Epithelial cell of proximal tubule (primary cell): ENCODE data around the gene IGSF3. TPM values are rescaled to one million over a fixed set of nuclear protein-coding genes. Genes with fewer than 3 reads are reported as not detected.

ENCODE experiments used
- DNase-seq: peaks from one replicate; pipeline ENCODE4 v3.0.0-alpha.2; 2011; ENCODE audit warnings: low read depth
- H3K4me3 ChIP-seq: 2 replicates; pipeline ENCODE4 v1.5.1; 2011; ENCODE audit warnings: low read depth, mild to moderate bottlenecking, low read length
- total RNA-seq: library from RNA; depleted of rRNA; stranded (reverse); fragments of >200 nt; gene quantifications from 2 replicates; pipeline ENCODE4 v1.2.3, GENCODE V29; 2015
- TF ChIP-seq, protein P1 (sequence below): conservative IDR thresholded peaks from 2 replicates; pipeline ENCODE4 v1.5.1; 2012; ENCODE audit warnings: low read depth, mild to moderate bottlenecking, low read length

The IGSF3 gene
- total RNA-seq, 1 donor from 2014 or later, result 21.4 TPM

- DNase-seq, result no peak
- H3K4me3 ChIP-seq, result no peak overlapping the region
- TF ChIP-seq, protein P1, sequence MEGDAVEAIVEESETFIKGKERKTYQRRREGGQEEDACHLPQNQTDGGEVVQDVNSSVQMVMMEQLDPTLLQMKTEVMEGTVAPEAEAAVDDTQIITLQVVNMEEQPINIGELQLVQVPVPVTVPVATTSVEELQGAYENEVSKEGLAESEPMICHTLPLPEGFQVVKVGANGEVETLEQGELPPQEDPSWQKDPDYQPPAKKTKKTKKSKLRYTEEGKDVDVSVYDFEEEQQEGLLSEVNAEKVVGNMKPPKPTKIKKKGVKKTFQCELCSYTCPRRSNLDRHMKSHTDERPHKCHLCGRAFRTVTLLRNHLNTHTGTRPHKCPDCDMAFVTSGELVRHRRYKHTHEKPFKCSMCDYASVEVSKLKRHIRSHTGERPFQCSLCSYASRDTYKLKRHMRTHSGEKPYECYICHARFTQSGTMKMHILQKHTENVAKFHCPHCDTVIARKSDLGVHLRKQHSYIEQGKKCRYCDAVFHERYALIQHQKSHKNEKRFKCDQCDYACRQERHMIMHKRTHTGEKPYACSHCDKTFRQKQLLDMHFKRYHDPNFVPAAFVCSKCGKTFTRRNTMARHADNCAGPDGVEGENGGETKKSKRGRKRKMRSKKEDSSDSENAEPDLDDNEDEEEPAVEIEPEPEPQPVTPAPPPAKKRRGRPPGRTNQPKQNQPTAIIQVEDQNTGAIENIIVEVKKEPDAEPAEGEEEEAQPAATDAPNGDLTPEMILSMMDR, result no peak
Measured at GRCh38 chr1:116690396-116690848, 22.9 kb upstream of the IGSF3 start.

DNA sequence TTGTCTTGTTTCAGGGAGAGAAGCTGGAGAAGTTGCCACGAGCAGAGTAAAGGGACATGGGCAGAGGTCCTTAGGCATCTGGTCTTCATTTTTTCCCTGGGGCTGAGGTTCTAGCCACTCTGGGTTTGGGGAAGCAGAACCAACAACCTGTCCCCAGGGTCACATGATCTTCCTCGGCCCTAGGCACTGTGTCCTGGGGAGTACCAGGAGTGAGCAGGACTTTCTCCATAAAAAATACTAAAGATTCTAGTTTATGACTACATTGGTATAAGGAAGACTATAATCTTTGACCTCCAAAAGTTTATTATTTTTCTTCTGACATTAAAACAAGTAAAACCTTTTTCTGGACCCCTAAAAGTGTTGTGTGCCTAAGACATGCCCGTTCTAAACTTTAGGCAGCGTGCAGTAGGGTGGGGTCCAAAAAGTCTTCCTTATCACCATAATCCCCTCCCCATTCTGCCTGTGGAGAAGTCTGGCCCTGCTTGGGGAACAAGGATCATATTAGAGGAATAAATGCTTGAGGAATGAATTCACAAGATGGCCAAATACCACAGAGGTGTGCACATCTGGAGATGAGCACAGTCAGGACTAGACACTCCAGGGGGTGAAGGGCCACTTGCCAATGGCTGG lies 19.3 kb upstream of the IGSF3 start:
- H3K4me3 ChIP-seq, result no peak overlapping the region
- TF ChIP-seq, protein P1, result no peak
- DNase-seq, result no peak

GRCh38 chr1:116686175-116686574 lies 18.6 kb upstream of the IGSF3 start:
- no peak overlapping the region for H3K4me3 ChIP-seq
- TF ChIP-seq, protein P1, result no peak
- DNase-seq, result no peak

DNA sequence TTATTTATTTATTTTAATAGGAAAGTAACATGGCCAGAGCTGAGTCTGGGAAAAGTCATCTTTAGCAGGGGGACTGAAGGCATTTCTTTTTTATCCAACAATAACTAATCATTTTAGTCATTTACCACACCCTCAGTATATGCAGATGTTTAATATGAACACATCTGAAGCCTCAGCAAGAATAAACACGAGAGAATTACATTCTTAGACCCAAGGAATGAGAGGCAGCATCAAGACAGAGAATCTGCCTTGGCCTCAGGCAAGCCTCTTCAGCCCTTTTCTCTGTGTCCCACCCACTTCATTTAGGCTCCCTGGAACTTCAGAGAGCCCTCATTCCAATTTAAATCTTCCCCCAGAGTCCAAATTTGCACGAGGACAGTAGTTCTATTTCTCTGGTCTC lies 17.0 kb upstream of the IGSF3 start:
- TF ChIP-seq, protein P1, result no peak
- H3K4me3 ChIP-seq, result no peak overlapping the region

GRCh38 chr1:116682641-116683221 lies 15.2 kb upstream of the IGSF3 start:
- no peak for DNase-seq
- no peak overlapping the region for H3K4me3 ChIP-seq

More for the DNA sequence above, 17.0 kb upstream of the IGSF3 start:
- DNase-seq, result no peak

GRCh38 chr1:116681343-116681899 lies 13.9 kb upstream of the IGSF3 start:
- H3K4me3 ChIP-seq, result no peak overlapping the region
- TF ChIP-seq, protein P1, result no peak
- no peak for DNase-seq

More at GRCh38 chr1:116682641-116683221, 15.2 kb upstream of the IGSF3 start:
- TF ChIP-seq, protein P1, result no peak

GRCh38 chr1:116680752-116681151 lies 13.2 kb upstream of the IGSF3 start:
- no peak overlapping the region for H3K4me3 ChIP-seq
- TF ChIP-seq, protein P1, result no peak
- DNase-seq, result no peak
